SK-N-SH treated with all-trans-retinoic acid at 6 μM for 48 hours (cell line): Measurements from ENCODE around the gene FAM236A.
"Not testable (repeated sequence)": the region's sequence is repeated elsewhere in the genome, so short reads cannot be mapped to it uniquely, and the experiment has no call there.

Experiments
- BACH2 ChIP-seq: fragments of 250-450 bp; sonication (Bioruptor Pico); IDR thresholded peaks from 2 replicates; pipeline ENCODE4 v1.9.0; 2021; ENCODE audit warnings: mild to moderate bottlenecking, borderline replicate concordance
- CSRNP3 ChIP-seq: fragments of 250-450 bp; sonication (Bioruptor Pico); IDR thresholded peaks from 2 replicates; pipeline ENCODE4 v1.5.1; 2021; ENCODE audit warnings: mild to moderate bottlenecking, moderate library complexity
- ESRRG ChIP-seq: fragments of 250-450 bp; sonication (Bioruptor Pico); IDR thresholded peaks from 2 replicates; pipeline ENCODE4 v1.6.1; 2021; ENCODE audit warnings: mild to moderate bottlenecking
- ISL1 ChIP-seq: fragments of 250-450 bp; sonication (Bioruptor Pico); IDR thresholded peaks from 2 replicates; pipeline ENCODE4 v2.1.2; 2022; ENCODE audit warnings: mild to moderate bottlenecking, moderate library complexity
- OSR1 ChIP-seq: fragments of 250-450 bp; sonication (Bioruptor Pico); IDR thresholded peaks from 2 replicates; pipeline ENCODE4 v1.8.0; 2022; ENCODE audit warnings: moderate library complexity, mild to moderate bottlenecking, inconsistent platforms
- PATZ1 ChIP-seq: fragments of 250-450 bp; sonication (Bioruptor Pico); IDR thresholded peaks from 2 replicates; pipeline ENCODE4 v1.8.0; 2020; ENCODE audit warnings: mild to moderate bottlenecking, moderate library complexity, borderline replicate concordance
- PPARA ChIP-seq: fragments of 250-450 bp; sonication (Bioruptor Pico); IDR thresholded peaks from 2 replicates; pipeline ENCODE4 v1.5.0; 2020; ENCODE audit warnings: mild to moderate bottlenecking, borderline replicate concordance
- RARB ChIP-seq: fragments of 250-450 bp; sonication (Bioruptor Pico); IDR thresholded peaks from 2 replicates; pipeline ENCODE4 v1.8.0; 2021; ENCODE audit warnings: mild to moderate bottlenecking, moderate library complexity
- SNAI2 ChIP-seq: fragments of 250-450 bp; sonication (Bioruptor Pico); IDR thresholded peaks from 2 replicates; pipeline ENCODE4 v1.5.0; 2020; ENCODE audit warnings: mild to moderate bottlenecking, moderate library complexity
- TOX ChIP-seq: fragments of 250-450 bp; sonication (Bioruptor Pico); IDR thresholded peaks from 2 replicates; pipeline ENCODE4 v1.8.0; 2021; ENCODE audit warnings: mild to moderate bottlenecking, moderate library complexity, borderline replicate concordance
- TSHZ2 ChIP-seq: fragments of 250-450 bp; sonication (Bioruptor Pico); IDR thresholded peaks from 2 replicates; pipeline ENCODE4 v1.5.0; 2020; ENCODE audit warnings: mild to moderate bottlenecking, moderate library complexity
- ZFP3 ChIP-seq: fragments of 250-450 bp; sonication (Bioruptor Pico); IDR thresholded peaks from 2 replicates; pipeline ENCODE4 v1.5.0; 2020; ENCODE audit warnings: mild to moderate bottlenecking, moderate library complexity
- ZFP30 ChIP-seq: fragments of 450-650 bp; formaldehyde crosslinking; IDR thresholded peaks from 2 replicates; pipeline ENCODE4 v1.5.0; 2022; ENCODE audit warnings: mild to moderate bottlenecking, moderate library complexity
- ZNF70 ChIP-seq: fragments of 450-650 bp; formaldehyde crosslinking; IDR thresholded peaks from 2 replicates; pipeline ENCODE4 v1.5.0; 2020; ENCODE audit warnings: mild to moderate bottlenecking, moderate library complexity

GRCh38 chrX:72937906-72938305 is at the start of gene FAM236A:
- not testable (repeated sequence) for TF ChIP-seq RARB; TSHZ2; ISL1 (CRISPR knock-in tag); PATZ1 (CRISPR knock-in tag); ZFP3 (CRISPR knock-in tag); CSRNP3; BACH2 (CRISPR knock-in tag); OSR1 (CRISPR knock-in tag); ESRRG; TOX (CRISPR knock-in tag); ZNF70 (CRISPR knock-in tag); ZFP30 (CRISPR knock-in tag); PPARA (CRISPR knock-in tag); SNAI2 (CRISPR knock-in tag)
